Spleen (tissue), 11 donors: ENCODE measurements around the gene KRT34. TPM values are rescaled to one million over a fixed set of nuclear protein-coding genes. Genes with fewer than 3 reads are reported as not detected.

Experiments used
- DNase-seq: peaks from one replicate; pipeline ENCODE4 v3.0.0-alpha.2; 2020
- H3K27ac ChIP-seq, 8 donors: fragments of 200-600 bp; sonication (generic) in 7 of 8; 1 replicate in 4 of 8; 2 replicates in 4 of 8; pipeline versions ENCODE4 v1.5.0 to v1.8.0; 2016 to 2021; ENCODE audit warnings: inconsistent platforms in 4 of 8, mild to moderate bottlenecking in 4 of 8, moderate library complexity in 1 of 8
- H3K27me3 ChIP-seq, 7 donors: fragments of 200-600 bp; sonication (generic) in 6 of 7; replicated peaks in 1 of 7; 1 replicate in 4 of 7; 2 replicates in 3 of 7; pipeline versions ENCODE4 v1.5.0 to v1.8.0; 2016 to 2021; ENCODE audit warnings: inconsistent platforms in 3 of 7, mild to moderate bottlenecking in 1 of 7
- H3K36me3 ChIP-seq, 6 donors: fragments of 200-600 bp; sonication (generic) in 5 of 6; 1 replicate in 4 of 6; 2 replicates in 2 of 6; pipeline versions ENCODE4 v1.5.0 to v1.8.0; 2016 to 2021; ENCODE audit warnings: inconsistent platforms in 2 of 6
- H3K4me1 ChIP-seq, 6 donors: fragments of 200-600 bp; sonication (generic) in 5 of 6; 1 replicate in 3 of 6; 2 replicates in 3 of 6; pipeline versions ENCODE4 v1.5.0 to v1.8.0; 2016 to 2021; ENCODE audit warnings: inconsistent platforms in 3 of 6
- H3K4me3 ChIP-seq, 8 donors: fragments of 200-600 bp; sonication (generic) in 7 of 8; 1 replicate in 4 of 8; 2 replicates in 4 of 8; pipeline versions ENCODE4 v1.5.0 to v1.8.0; 2016 to 2021; ENCODE audit warnings: inconsistent platforms in 4 of 8, mild to moderate bottlenecking in 4 of 8, moderate library complexity in 2 of 8
- H3K9me3 ChIP-seq, 8 donors: fragments of 200-600 bp; sonication (generic) in 7 of 8; 1 replicate in 4 of 8; 2 replicates in 4 of 8; pipeline versions ENCODE4 v1.5.0 to v1.8.0; 2016 to 2021; ENCODE audit warnings: inconsistent platforms in 4 of 8
- POLR2A ChIP-seq, 3 donors: fragments of 450-650 bp; IDR thresholded peaks; one replicate each; pipeline ENCODE4 v1.5.1; 2017; ENCODE audit warnings: antibody characterized with exemption in 3 of 3, mild to moderate bottlenecking in 1 of 3
- POLR2AphosphoS5 ChIP-seq, 3 donors: sonication (generic); formaldehyde crosslinking; IDR thresholded peaks; one replicate each; pipeline ENCODE4 v1.5.1; 2017; ENCODE audit warnings: antibody characterized with exemption in 3 of 3
- WGBS, 5 donors: extraction: QIAGEN DNeasy Blood & Tissue Kit in 3 of 5; methylation state at CpG; one replicate each; pipeline versions ENCODE4 v1.1.5 to v1.1.7; 2013 to 2018; 5-methylcytosine and 5-hydroxymethylcytosine counted together
- intact Hi-C: fragments of 100-400 bp; cut with DNase I; formaldehyde crosslinking; loops from one replicate; pipeline ENCODE4 v1.15.0; 2023; ENCODE audit warnings: low total_unique reads
- polyA plus RNA-seq, 3 donors: library from polyadenylated mRNA; stranded (reverse); fragments of 200-250 nt; gene quantifications; one replicate each; pipeline ENCODE4 v1.2.1, GENCODE V29; 2013
- total RNA-seq, 7 donors: library from RNA; depleted of rRNA in 3 of 7; stranded (reverse); fragments of >200 nt in 3 of 7; fragmentation: NEBNext Ultra II Directional in 4 of 7; extraction: Animal tissue kit (Norgen Biotek cat#: 25700) in 4 of 7; gene quantifications; one replicate each; pipeline versions ENCODE4 v1.1.0 to v1.2.1, GENCODE V29; 2016 to 2021
- TF ChIP-seq, protein P1 (sequence below), 11 experiments: fragments of 200-600 bp in 7 of 11; fragments of 450-650 bp in 4 of 11; sonication (generic) in 4 of 11; IDR thresholded peaks in 8 of 11; conservative IDR thresholded peaks in 3 of 11; 1 replicate in 7 of 11; 2 replicates in 4 of 11; pipeline versions ENCODE4 v1.4.0 to v1.8.0; 2016 to 2021; ENCODE audit warnings: antibody characterized with exemption in 11 of 11, inconsistent platforms in 4 of 11, mild to moderate bottlenecking in 1 of 11
- donor health status: healthy with polysubstance abuse.
- donor health status: DM: no; HTN: no; CAD: no; lungs with moderate emphysema.
- donor health status: DM: no; HTN: no; CAD: no.
- donor health status: Bipolar disorder and iron deficiency.
- donor health status: healthy.
- donor health status: DM: no; HTN: no; CAD: no.
- donor health status: DM: yes; HTN: yes; CAD: no.

KRT34 gene
- total and polyA plus RNA-seq, 10 donors: not detected

DNA sequence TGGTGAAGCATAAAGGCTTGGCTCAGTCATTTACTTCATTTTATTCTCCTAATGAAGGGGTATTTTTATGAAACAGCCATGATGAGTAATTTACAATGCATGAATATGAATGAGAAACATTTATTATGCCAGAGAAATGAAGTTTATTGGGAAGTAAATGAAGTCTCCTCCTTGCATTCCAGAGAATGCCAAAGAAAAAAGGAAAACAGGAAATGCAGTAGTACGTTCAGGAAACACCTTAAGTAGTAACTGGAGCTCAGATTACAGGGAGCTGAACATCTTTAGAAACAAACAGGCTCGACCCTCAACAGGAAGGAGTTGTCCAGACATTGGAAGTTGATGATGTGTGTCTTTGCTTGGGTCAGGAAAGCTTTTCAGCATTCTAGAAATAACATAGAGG is 4.6 kb downstream of the KRT34 start:
- H3K9me3 ChIP-seq: peaks cover 0 to 3% (median 0%) of the 10 kb centered on the region in 8 donors
- TF ChIP-seq, protein P1, sequence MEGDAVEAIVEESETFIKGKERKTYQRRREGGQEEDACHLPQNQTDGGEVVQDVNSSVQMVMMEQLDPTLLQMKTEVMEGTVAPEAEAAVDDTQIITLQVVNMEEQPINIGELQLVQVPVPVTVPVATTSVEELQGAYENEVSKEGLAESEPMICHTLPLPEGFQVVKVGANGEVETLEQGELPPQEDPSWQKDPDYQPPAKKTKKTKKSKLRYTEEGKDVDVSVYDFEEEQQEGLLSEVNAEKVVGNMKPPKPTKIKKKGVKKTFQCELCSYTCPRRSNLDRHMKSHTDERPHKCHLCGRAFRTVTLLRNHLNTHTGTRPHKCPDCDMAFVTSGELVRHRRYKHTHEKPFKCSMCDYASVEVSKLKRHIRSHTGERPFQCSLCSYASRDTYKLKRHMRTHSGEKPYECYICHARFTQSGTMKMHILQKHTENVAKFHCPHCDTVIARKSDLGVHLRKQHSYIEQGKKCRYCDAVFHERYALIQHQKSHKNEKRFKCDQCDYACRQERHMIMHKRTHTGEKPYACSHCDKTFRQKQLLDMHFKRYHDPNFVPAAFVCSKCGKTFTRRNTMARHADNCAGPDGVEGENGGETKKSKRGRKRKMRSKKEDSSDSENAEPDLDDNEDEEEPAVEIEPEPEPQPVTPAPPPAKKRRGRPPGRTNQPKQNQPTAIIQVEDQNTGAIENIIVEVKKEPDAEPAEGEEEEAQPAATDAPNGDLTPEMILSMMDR (IDR thresholded peaks at IDR 0.05 in 8 of 11, conservative IDR thresholded peaks at IDR 0.05 in 3 of 11): no peak
- TF ChIP-seq POLR2A (IDR thresholded peaks at IDR 0.05) (no peak), POLR2AphosphoS5 (IDR thresholded peaks at IDR 0.05) (no peak)
- H3K27ac ChIP-seq: no peak overlapping the region
- no peak for DNase-seq
- intact Hi-C loops: no loop called here
- H3K27me3 ChIP-seq: peaks cover 0 to 26% (median 0%) of the 10 kb centered on the region in 7 donors
- no peaks in the 10 kb centered on the region for H3K4me1 ChIP-seq
- WGBS, 5 donors: 4 to 19% (median 11%) methylated on average over 2 of the region's 2 CpGs
- no peaks in the 10 kb centered on the region for H3K36me3 ChIP-seq
- no peak overlapping the region for H3K4me3 ChIP-seq

DNA sequence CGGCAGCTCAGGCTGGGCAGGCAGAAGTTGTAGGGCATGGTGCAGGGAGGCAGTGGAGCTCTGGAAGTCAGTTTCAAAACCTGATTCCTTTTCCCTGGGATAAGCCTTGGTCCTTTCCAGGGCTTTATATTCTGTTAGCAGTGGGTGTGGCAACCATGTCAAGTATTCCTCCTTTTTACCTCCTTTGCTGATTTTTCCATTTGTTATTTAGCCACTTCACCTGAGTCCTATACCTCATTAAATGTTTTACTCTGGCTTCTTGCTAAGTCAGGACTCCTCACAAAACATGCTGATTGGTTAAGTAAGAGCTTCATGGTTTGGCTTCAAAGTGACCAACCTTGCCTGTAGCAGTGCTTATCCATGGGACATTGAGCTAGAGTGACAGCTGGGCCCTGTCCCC is 12.4 kb downstream of the KRT34 start, which contains the start of gene KRT33B:
Gene KRT33B (minus strand): TSS at position 101 of the 400 bp plus-strand sequence. CDS start 63 bp downstream, at position 38.
- WGBS, 5 donors: 75 to 100% (median 95%) methylated on average over 1 of the region's 1 CpG
- TF ChIP-seq, protein P1 (IDR thresholded peaks at IDR 0.05 in 8 of 11, conservative IDR thresholded peaks at IDR 0.05 in 3 of 11): no peak
- no peak for TF ChIP-seq POLR2AphosphoS5 (IDR thresholded peaks at IDR 0.05)
- TF ChIP-seq POLR2A (IDR thresholded peaks at IDR 0.05): no peak
- no peak for DNase-seq

DNA sequence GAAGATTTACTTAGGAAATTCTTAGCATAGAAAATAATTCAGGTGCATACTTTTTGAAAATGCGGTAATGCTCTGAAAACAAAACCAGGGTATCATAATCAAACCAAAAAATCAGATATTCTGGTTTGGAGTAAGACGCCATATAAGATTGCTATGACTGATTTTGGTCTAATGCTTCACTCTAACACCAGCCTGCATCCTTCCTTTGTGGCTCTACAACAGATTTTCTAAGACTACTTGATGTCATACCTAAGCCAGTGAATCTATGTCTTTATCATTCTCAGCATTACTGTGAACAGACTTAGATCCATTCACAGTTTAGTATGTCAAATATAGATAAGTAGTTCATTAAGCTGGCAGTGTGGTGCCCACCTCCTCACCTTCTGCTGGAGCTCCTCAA is 13.1 kb downstream of the KRT34 start:
- H3K27ac ChIP-seq: no peak overlapping the region
- peaks cover 0 to 8% (median 0%) of the 10 kb centered on the region in 7 donors for H3K27me3 ChIP-seq
- no peaks in the 10 kb centered on the region for H3K4me1 ChIP-seq
- H3K4me3 ChIP-seq: no peak overlapping the region
- intact Hi-C loops: no loop called here
- H3K36me3 ChIP-seq: no peaks in the 10 kb centered on the region
- DNase-seq: no peak
- no peaks in the 10 kb centered on the region for H3K9me3 ChIP-seq
- TF ChIP-seq POLR2A (IDR thresholded peaks at IDR 0.05): no peak
- TF ChIP-seq, protein P1 (IDR thresholded peaks at IDR 0.05 in 8 of 11, conservative IDR thresholded peaks at IDR 0.05 in 3 of 11): no peak
- no peak for TF ChIP-seq POLR2AphosphoS5 (IDR thresholded peaks at IDR 0.05)
- 84 to 97% (median 88%) methylated on average over 2 of the region's 2 CpGs for WGBS, 5 donors

More for the DNA sequence above, 12.4 kb downstream of the KRT34 start, which contains the start of gene KRT33B:
- Histone ChIP-seq H3K27me3 (peaks cover 0 to 8% (median 0%) of the 10 kb centered on the region in 7 donors), H3K9me3 (peaks cover 0 to 2% (median 0%) of the 10 kb centered on the region in 8 donors), H3K4me3 (no peak within 1 kb of the TSS), H3K27ac (no peak within 1 kb of the TSS), H3K4me1 (no peaks in the 10 kb centered on the region), H3K36me3 (no peaks in the 10 kb centered on the region)
- intact Hi-C loops: no loop called here

DNA sequence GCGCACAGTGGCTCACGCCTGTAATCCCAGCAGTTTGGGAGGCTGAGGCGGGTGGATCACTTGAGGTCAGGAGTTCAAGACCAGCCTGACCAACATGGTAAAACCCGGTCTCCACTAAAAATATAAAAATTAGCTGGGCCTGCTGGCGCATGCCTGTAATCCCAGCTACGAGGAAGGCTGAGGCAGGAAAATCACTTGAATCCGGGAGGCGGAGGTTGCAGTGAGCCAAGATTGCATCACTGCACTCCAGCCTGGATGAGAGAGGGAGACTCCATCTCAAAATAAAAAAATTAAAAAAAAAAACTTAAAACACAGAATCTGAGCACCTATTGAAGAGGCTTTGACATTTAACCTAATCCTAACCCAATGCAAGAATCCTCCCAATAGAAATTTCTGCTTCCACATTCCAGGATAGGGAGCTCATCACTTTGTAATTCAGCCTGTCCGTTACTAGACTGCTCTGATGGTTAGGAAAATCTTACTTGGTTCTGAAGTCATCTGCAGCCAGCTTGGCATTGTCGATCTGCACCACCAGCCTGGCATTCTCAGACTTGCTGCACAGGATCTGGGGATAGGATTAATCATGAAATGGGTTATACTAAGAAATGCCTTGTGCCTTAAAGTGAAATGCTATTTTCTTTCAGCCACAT is 14.6 kb downstream of the KRT34 start:
- TF ChIP-seq POLR2AphosphoS5 (IDR thresholded peaks at IDR 0.05): no peak
- TF ChIP-seq, protein P1 (IDR thresholded peaks at IDR 0.05 in 8 of 11, conservative IDR thresholded peaks at IDR 0.05 in 3 of 11): no peak
- no peak for TF ChIP-seq POLR2A (IDR thresholded peaks at IDR 0.05)
- H3K36me3 ChIP-seq: no peaks in the 10 kb centered on the region
- intact Hi-C loops: no loop called here
- no peaks in the 10 kb centered on the region for H3K9me3 ChIP-seq
- no peak for DNase-seq
- no peak overlapping the region for H3K27ac ChIP-seq
- no peaks in the 10 kb centered on the region for H3K4me1 ChIP-seq
- peaks cover 0 to 8% (median 0%) of the 10 kb centered on the region in 7 donors for H3K27me3 ChIP-seq
- H3K4me3 ChIP-seq: no peak overlapping the region
- 84 to 90% (median 85%) methylated on average over 10 of the region's 10 CpGs for WGBS, 5 donors
